Fibroblast of pulmonary artery (primary cell): ENCODE measurements around the gene SMLR1.

ENCODE experiments used
- DNase-seq: peaks from one replicate; pipeline ENCODE4 v3.0.0-alpha.2; 2010; ENCODE audit warnings: low read depth
- H3K4me3 ChIP-seq: replicated peaks from 2 replicates; pipeline ENCODE4 v1.5.1; 2011; ENCODE audit warnings: low read depth, mild to moderate bottlenecking, control low read depth, low read length, moderate library complexity
- CTCF ChIP-seq: IDR thresholded peaks from 2 replicates; pipeline ENCODE4 v1.5.1; 2011; ENCODE audit warnings: mild to moderate bottlenecking, control low read depth, low read length, inconsistent platforms; ENCODE audit errors: missing control alignments

Gene SMLR1

GRCh38 chr6:130872250-130873095 lies 45.3 kb downstream of the SMLR1 start:
- peak; percentile 64 for DNase-seq
- H3K4me3 ChIP-seq = no peak overlapping the region
- TF ChIP-seq CTCF = peak; percentile 98

GRCh38 chr6:130873746-130874145 lies 46.5 kb downstream of the SMLR1 start:
- no peak for TF ChIP-seq CTCF
- DNase-seq = no peak
- H3K4me3 ChIP-seq = no peak overlapping the region

- DNase-seq = no peak
- TF ChIP-seq CTCF = no peak
- H3K4me3 ChIP-seq = no peak overlapping the region
Measured at GRCh38 chr6:130879826-130880225, 52.6 kb downstream of the SMLR1 start.

- no peak for DNase-seq
- H3K4me3 ChIP-seq = no peak overlapping the region
- no peak for TF ChIP-seq CTCF
Measured at GRCh38 chr6:130882370-130882769, 55.2 kb downstream of the SMLR1 start.

- H3K4me3 ChIP-seq = no peak overlapping the region
- peak; percentile 91 for DNase-seq
- TF ChIP-seq CTCF = peak; percentile 85
Measured at GRCh38 chr6:130885392-130886192, 58.4 kb downstream of the SMLR1 start.
